ENCODE results near the gene ARPP21.

ARPP21 gene

DNA sequence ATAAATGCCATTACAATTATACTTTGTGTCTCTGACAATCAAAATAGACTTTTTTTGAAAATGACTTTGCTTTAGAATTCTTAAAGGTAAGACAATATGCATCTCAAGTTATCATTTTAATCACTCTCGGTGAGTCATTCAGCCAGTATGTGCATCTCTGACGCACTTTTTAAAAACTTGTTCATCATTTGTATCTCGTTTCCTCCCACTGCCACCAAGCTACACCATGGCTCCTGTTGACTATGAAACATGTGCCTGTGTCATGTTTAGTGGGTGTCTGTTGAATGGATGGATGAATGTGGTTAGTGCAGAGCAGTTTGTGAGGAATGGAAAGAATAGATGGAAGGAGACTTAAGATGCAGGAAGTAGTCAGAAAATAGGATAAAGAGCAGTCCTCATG lies 68.6 kb downstream of the ARPP21 start (continued):
- TF ChIP-seq ZNF121 (tag by site-specific recombination; IDR thresholded peaks at IDR 0.05) = no peak
- no peak for TF ChIP-seq KLF8 (tag by site-specific recombination; IDR thresholded peaks at IDR 0.05)
- TF ChIP-seq ZNF560 (tag by site-specific recombination; IDR thresholded peaks at IDR 0.05; ENCODE audit: borderline replicate concordance) = no peak

DNA sequence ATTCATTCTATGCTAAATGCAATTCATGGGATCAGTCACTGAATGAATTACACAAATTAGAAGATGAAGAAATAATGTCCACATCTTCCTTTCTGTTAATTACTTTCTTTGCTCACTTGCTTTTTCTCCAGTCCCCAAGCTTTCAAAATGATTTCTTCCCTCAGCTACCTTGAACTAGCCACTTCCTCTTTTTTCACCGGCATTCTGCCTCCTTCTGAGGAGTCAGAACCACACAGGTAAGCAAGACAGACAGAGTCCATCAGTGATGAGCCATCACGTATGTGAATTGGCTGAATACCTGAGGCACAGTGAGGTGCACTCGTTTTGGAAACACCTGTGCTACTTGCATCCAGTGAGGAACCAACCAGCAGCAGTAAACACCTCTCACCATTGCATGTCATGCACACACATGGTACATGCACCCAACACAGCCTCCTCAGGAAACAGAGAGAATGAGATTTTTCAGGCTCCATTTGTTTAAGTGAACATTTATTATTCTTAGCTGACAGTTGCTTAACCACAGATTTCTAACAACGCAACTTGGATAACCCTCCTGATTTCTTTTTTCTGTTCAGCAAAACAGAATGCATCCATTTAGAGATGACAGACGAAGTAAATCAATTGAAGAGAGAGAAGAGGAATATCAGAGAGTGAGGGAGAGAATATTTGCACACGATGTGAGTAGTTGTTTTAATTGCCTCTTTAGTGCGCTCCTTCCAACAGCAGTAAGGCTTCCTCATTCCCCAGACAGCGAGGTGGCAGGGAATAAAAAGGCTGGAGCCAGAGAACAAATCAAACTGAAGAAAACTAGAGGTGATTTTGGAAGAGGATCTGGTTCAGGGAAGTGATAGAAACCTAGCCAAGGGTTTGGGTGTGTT lies 69.3 kb downstream of the ARPP21 start:
- H3K4me3 ChIP-seq (ENCODE audit: low read depth, low read length) = no peak overlapping the region
- TF ChIP-seq, protein P1, sequence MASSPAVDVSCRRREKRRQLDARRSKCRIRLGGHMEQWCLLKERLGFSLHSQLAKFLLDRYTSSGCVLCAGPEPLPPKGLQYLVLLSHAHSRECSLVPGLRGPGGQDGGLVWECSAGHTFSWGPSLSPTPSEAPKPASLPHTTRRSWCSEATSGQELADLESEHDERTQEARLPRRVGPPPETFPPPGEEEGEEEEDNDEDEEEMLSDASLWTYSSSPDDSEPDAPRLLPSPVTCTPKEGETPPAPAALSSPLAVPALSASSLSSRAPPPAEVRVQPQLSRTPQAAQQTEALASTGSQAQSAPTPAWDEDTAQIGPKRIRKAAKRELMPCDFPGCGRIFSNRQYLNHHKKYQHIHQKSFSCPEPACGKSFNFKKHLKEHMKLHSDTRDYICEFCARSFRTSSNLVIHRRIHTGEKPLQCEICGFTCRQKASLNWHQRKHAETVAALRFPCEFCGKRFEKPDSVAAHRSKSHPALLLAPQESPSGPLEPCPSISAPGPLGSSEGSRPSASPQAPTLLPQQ (tag by site-specific recombination; IDR thresholded peaks at IDR 0.05) = no peak
- no peak for TF ChIP-seq RBAK (tag by site-specific recombination; IDR thresholded peaks at IDR 0.05)
- no peak for TF ChIP-seq ZBTB8A (tag by site-specific recombination; IDR thresholded peaks at IDR 0.05)
- no peak for TF ChIP-seq ZNF324 (tag by site-specific recombination; IDR thresholded peaks at IDR 0.05)
- TF ChIP-seq ZNF623 (tag by site-specific recombination; IDR thresholded peaks at IDR 0.05) = no peak
- no peak for TF ChIP-seq ZNF341 (tag by site-specific recombination; IDR thresholded peaks at IDR 0.05; ENCODE audit: low read depth)
- no peak for TF ChIP-seq ZNF175 (tag by site-specific recombination; IDR thresholded peaks at IDR 0.05)
- TF ChIP-seq ZNF335 (tag by site-specific recombination; conservative IDR thresholded peaks at IDR 0.05) = no peak
- no peak for TF ChIP-seq ZNF660 (tag by site-specific recombination; IDR thresholded peaks at IDR 0.05)
- no peak for TF ChIP-seq ZNF416 (tag by site-specific recombination; IDR thresholded peaks at IDR 0.05)
- no peak for TF ChIP-seq ZNF366 (tag by site-specific recombination; conservative IDR thresholded peaks at IDR 0.05)
- no peak for TF ChIP-seq KLF9 (tag by site-specific recombination; IDR thresholded peaks at IDR 0.05; ENCODE audit: low read depth)
- no peak for TF ChIP-seq HOXA7 (CRISPR knock-in tag; IDR thresholded peaks at IDR 0.05; ENCODE audit: borderline replicate concordance)
- TF ChIP-seq KLF10 (tag by site-specific recombination; IDR thresholded peaks at IDR 0.05) = no peak
- TF ChIP-seq, protein P2, sequence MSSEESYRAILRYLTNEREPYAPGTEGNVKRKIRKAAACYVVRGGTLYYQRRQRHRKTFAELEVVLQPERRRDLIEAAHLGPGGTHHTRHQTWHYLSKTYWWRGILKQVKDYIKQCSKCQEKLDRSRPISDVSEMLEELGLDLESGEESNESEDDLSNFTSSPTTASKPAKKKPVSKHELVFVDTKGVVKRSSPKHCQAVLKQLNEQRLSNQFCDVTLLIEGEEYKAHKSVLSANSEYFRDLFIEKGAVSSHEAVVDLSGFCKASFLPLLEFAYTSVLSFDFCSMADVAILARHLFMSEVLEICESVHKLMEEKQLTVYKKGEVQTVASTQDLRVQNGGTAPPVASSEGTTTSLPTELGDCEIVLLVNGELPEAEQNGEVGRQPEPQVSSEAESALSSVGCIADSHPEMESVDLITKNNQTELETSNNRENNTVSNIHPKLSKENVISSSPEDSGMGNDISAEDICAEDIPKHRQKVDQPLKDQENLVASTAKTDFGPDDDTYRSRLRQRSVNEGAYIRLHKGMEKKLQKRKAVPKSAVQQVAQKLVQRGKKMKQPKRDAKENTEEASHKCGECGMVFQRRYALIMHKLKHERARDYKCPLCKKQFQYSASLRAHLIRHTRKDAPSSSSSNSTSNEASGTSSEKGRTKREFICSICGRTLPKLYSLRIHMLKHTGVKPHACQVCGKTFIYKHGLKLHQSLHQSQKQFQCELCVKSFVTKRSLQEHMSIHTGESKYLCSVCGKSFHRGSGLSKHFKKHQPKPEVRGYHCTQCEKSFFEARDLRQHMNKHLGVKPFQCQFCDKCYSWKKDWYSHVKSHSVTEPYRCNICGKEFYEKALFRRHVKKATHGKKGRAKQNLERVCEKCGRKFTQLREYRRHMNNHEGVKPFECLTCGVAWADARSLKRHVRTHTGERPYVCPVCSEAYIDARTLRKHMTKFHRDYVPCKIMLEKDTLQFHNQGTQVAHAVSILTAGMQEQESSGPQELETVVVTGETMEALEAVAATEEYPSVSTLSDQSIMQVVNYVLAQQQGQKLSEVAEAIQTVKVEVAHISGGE (tag by site-specific recombination; conservative IDR thresholded peaks at IDR 0.05; ENCODE audit: low read depth) = no peak
- TF ChIP-seq IKZF3 (tag by site-specific recombination; IDR thresholded peaks at IDR 0.05) = no peak
- TF ChIP-seq, protein P3, sequence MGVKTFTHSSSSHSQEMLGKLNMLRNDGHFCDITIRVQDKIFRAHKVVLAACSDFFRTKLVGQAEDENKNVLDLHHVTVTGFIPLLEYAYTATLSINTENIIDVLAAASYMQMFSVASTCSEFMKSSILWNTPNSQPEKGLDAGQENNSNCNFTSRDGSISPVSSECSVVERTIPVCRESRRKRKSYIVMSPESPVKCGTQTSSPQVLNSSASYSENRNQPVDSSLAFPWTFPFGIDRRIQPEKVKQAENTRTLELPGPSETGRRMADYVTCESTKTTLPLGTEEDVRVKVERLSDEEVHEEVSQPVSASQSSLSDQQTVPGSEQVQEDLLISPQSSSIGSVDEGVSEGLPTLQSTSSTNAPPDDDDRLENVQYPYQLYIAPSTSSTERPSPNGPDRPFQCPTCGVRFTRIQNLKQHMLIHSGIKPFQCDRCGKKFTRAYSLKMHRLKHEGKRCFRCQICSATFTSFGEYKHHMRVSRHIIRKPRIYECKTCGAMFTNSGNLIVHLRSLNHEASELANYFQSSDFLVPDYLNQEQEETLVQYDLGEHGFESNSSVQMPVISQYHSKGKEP (tag by site-specific recombination; IDR thresholded peaks at IDR 0.05) = no peak
- ChIA-PET CTCF (no interaction called here), POLR2A (no interaction called here)
- no peaks in the 10 kb centered on the region for H3K9me3 ChIP-seq (ENCODE audit: control insufficient read depth, insufficient read depth, low read depth, low read length)
- H3K36me3 ChIP-seq (ENCODE audit: control insufficient read depth in 2 of 2, insufficient read depth in 1 of 2, low read length in 2 of 2) = no peaks in the 10 kb centered on the region
- no peak overlapping the region for H3K27ac ChIP-seq (ENCODE audit: extremely low read depth, low read depth, low read length)
- H3K4me1 ChIP-seq (ENCODE audit: control insufficient read depth, insufficient read depth, low read length) = no peaks in the 10 kb centered on the region
